HG03460 (cell line): ENCODE measurements around the gene FOSB.
A peak's percentile ranks its signal among the peaks of the same experiment; 100 is the strongest.

ENCODE experiments used
- ATAC-seq: cut with Tn5 transposase; IDR thresholded peaks from one replicate; pipeline ENCODE4 v1.9.1; 2021; ENCODE audit not compliant: unreplicated experiment

The FOSB gene

GRCh38 chr19:45442408-45442777, 25.4 kb upstream of the FOSB start:
- no peak for ATAC-seq

- no peak for ATAC-seq
These were observed 24.9 kb upstream of the FOSB start for GRCh38 chr19:45442778-45443461.

GRCh38 chr19:45443462-45444317, 24.1 kb upstream of the FOSB start:
- no peak for ATAC-seq

DNA sequence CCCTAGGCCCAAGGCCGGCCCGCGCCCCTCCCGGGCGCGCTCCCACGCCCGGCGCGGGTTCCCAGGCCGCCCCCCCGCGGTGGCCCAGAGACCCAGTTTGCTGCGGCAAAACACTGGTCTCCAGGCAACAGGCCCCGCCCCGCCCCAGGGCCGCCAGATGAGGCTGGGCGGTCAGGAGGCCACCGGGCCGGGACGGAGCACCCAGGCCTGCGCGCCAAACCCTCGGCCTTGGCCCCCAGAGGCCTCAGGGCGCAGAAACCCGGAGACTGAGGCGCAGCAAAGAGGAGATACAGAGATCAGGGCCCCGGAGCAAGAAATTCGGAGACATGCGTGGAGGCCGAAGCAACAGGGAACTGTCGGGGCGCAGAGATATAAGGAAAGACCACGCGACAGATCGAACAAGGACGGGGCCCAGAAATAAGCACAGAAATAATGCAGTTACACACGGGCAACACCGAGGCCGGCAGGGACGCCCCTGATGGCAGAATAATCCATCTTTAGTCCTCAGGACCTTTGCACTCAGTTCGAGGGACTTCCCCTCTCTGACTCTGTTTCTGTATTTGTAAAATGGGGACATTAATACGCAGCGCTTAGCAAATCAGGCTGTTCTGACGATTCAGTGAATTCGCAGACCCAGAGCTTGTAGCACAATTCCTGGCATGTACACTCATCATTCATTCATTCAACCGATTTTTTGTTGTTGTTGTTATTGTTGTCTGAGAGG, 23.3 kb upstream of the FOSB start:
- ATAC-seq = peak; percentile 33

GRCh38 chr19:45445139-45445538, 22.7 kb upstream of the FOSB start:
- ATAC-seq = no peak

GRCh38 chr19:45446295-45446694, 21.5 kb upstream of the FOSB start:
- no peak for ATAC-seq

GRCh38 chr19:45446944-45447343, 20.9 kb upstream of the FOSB start:
- no peak for ATAC-seq

DNA sequence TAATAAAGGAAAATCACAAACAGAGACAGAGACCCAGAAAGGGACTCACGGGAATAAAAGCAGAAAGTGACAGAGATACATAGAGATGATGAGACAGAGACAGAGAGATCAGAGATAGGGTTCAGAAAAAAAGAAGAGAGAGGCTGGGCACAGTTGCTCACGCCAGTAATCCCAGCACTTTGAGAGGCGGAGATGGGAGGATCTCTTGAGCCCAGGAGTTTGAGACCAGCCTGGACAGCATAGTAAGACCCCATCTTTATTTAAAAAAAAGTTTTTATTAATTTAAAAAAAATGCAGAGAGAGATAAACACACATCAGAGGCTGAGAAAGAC, 19.4 kb upstream of the FOSB start:
- ATAC-seq = no peak

- ATAC-seq = no peak
These were observed 18.9 kb upstream of the FOSB start for GRCh38 chr19:45448887-45449299.

GRCh38 chr19:45450012-45450333, 17.8 kb upstream of the FOSB start:
- no peak for ATAC-seq

GRCh38 chr19:45451131-45451849, 16.5 kb upstream of the FOSB start:
- ATAC-seq = peak; percentile 11

GRCh38 chr19:45451850-45452387, 15.9 kb upstream of the FOSB start:
- ATAC-seq = no peak

DNA sequence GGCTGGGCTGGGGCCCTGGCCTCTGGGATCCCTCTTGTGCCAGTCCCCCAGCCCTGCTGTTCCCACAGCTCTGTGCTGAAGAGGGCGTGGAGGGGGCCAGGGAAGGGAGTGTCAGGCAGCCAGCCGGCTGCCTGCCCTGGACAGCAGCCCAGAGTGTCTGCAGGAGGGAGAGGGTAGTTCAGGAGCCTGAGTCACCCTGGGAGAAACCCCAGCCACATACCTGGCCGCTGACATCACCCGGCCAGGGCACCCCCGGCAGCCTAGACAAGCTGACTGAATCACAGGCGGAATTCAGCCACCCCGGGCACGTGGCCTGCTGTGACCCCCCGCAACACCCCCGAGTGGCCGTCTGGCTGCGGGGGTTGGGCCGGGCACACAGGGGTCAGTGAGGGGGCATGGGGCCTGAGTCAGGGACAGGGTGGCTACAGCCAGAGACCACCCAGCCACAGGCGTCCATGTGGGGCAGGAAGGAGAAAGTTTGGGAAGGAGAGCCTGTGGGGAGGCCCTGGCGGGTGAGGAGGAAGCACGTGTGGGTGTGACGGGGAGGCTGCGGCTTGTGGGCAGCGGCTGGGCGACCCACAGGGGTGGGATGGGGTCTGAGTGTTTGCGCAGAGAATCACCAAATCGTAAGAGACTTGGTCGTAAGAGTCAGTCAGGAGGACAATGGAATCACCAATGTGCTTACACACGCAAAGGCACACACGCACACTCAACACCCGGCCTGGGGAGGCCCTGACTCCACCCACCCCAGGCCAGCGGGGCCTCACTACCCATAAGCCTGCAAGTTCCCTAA, 11.9 kb upstream of the FOSB start:
- ATAC-seq = no peak

DNA sequence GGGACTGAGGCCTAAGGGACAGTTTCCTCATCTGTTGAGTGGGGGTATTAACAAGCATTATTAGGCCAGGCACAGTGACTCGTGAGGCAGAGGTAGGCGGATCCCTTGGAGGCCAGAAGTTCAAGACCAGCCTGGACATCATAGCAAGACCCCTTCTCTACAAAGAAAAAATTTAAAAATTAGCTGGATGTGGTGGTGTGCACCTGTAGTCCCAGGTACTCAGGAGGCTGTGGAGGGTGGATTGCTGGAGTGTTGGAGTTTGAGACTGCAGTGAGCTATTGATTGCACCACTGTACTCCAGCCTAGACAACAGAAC, 11.3 kb upstream of the FOSB start:
- no peak for ATAC-seq

DNA sequence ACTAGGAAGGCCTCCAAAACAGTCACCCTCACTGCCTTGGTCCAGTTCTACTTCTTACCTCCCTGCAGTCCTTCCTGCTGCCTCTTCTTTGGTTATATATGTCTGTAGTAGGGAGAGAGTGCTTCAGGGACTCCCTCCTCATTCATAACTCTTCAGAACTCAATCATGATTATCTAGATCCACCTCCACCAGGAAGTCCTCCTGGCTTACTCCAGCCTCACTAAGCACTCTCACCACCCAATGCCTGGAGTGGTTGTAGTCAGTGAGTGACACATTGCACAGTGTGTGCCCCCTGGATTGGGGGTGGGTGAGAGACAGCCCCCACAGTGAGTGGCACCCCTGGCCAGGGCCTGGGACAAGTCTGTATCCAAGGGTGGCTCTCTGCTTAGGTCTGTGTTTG, 10.0 kb upstream of the FOSB start:
- no peak for ATAC-seq

DNA sequence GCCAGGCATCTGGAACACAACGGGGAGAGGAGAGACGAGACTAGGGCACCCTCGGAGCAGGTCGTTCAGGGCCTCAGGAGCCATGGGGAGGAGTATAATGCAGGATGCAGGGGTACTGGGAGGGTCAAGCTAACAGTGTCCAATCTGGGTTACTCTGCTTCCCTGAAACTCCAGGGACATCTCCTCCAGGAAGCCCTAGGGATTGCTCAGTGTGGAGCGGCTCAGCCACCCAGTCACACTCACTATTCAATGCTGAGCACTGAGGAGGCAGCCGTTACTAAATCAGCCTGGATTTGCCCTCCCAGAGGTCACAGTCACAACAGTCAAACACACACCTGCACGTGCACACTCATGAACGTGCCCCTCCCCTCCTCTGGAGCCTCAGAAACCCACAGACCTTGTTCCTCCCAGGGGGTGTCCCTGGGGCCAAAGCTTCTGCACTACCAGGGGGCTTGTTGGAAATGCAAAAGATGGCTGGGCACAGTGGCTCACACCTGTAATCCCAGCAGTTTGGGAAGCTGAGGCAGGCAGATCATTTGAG, 6.9 kb upstream of the FOSB start:
- no peak for ATAC-seq

- ATAC-seq = no peak
These were observed 5.6 kb upstream of the FOSB start for GRCh38 chr19:45462174-45462573.

GRCh38 chr19:45463241-45463640, 4.6 kb upstream of the FOSB start:
- no peak for ATAC-seq

- no peak for ATAC-seq
These were observed 3.5 kb upstream of the FOSB start for GRCh38 chr19:45464274-45464673.

DNA sequence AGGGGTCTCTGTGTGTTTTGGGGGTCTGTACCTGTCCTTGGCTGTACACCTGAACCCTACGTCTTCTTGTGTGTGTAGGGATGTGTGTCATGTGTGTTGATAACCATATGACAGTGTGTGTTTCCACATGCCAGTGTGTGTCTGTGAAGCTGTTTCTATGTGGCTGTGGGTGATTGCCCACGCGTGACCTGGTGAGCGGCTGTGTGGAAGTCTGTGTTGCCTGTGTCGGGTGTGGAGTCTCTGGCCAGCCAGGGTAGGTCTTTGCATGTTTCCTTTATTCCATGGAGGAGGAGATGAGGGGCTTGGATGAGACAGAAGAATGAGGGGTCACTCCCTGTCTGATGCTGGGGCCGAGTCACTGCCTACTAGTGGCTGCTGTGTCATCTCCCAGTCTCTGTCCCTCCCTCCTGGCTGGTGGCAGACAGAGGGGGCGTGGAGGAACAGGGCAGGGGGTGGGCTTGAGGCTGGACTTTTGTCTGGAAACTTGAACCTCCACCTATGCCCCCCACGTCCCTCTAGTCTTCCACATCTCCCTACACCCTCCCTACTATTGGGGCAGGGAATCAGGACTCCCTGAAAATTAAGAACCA, 2.8 kb upstream of the FOSB start:
- ATAC-seq = no peak
